DND-41 (cell line): ENCODE results near the gene RNF25.

Source experiments
- CTCF ChIP-seq: IDR thresholded peaks from 2 replicates; pipeline ENCODE4 v1.5.1; 2012; ENCODE audit warnings: borderline replicate concordance, low read length, moderate library complexity, mild to moderate bottlenecking; ENCODE audit not compliant: poor library complexity, severe bottlenecking; ENCODE audit errors: extremely low read depth
- EZH2 ChIP-seq: IDR thresholded peaks from 3 replicates; pipeline ENCODE4 v1.6.1; 2012; ENCODE audit warnings: borderline replicate concordance, low read depth, mild to moderate bottlenecking, moderate library complexity, low read length, inconsistent platforms; ENCODE audit not compliant: severe bottlenecking

- TF ChIP-seq CTCF (no peak), EZH2 (no peak)
Observed at GRCh38 chr2:218709908-218710307, 38.1 kb upstream of the RNF25 start.
